Occipital lobe (tissue), 2 donors: Measurements from ENCODE around the gene TRPV6. TPM values are rescaled to one million over a fixed set of nuclear protein-coding genes. Genes with fewer than 3 reads are reported as not detected.

Experiments used
- DNase-seq: peaks from one replicate; lab custom pipeline; 2025; lab: John Stamatoyannopoulos, UW
- total RNA-seq: library from RNA; depleted of rRNA; stranded (reverse); fragments of >200 nt; gene quantifications from one replicate; pipeline ENCODE4 v1.2.3, GENCODE V29; 2014

TRPV6 gene
- total RNA-seq, result under 0.01 TPM

GRCh38 chr7:142885311-142886230, at the start of gene TRPV6:
Gene TRPV6 (minus strand): TSS chr7:142885745.
- DNase-seq, result no peak

- DNase-seq, result no peak
These were observed 48.5 kb upstream of the TRPV6 start for GRCh38 chr7:142934056-142934455.

GRCh38 chr7:142933624-142934023, 48.1 kb upstream of the TRPV6 start, which contains the start of gene TRPV5:
Gene TRPV5 (minus strand): TSS chr7:142933746. CDS start chr7:142933459, 287 bp downstream.
- DNase-seq, result no peak

GRCh38 chr7:142933092-142933475, 47.5 kb upstream of the TRPV6 start:
- DNase-seq, result no peak

- DNase-seq, result no peak
These were observed 47.0 kb upstream of the TRPV6 start for GRCh38 chr7:142932386-142933091.

- no peak for DNase-seq
These were observed 44.7 kb upstream of the TRPV6 start for GRCh38 chr7:142930126-142930730.

- no peak for DNase-seq
These were observed 42.4 kb upstream of the TRPV6 start for GRCh38 chr7:142927949-142928348.

- DNase-seq, result no peak
These were observed 41.7 kb upstream of the TRPV6 start for GRCh38 chr7:142927085-142927745.

GRCh38 chr7:142925413-142925812, 39.9 kb upstream of the TRPV6 start:
- no peak for DNase-seq

GRCh38 chr7:142923391-142923790, 37.8 kb upstream of the TRPV6 start:
- no peak for DNase-seq

GRCh38 chr7:142919656-142920055, 34.1 kb upstream of the TRPV6 start:
- no peak for DNase-seq

- DNase-seq, result no peak
These were observed 33.4 kb upstream of the TRPV6 start for GRCh38 chr7:142918901-142919300.

- DNase-seq, result no peak
These were observed 31.9 kb upstream of the TRPV6 start for GRCh38 chr7:142917447-142917846.

GRCh38 chr7:142916508-142916907, 31.0 kb upstream of the TRPV6 start:
- DNase-seq, result no peak

GRCh38 chr7:142915315-142915714, 29.8 kb upstream of the TRPV6 start:
- DNase-seq, result no peak

GRCh38 chr7:142914121-142914520, 28.6 kb upstream of the TRPV6 start:
- DNase-seq, result no peak

GRCh38 chr7:142913566-142913965, 28.0 kb upstream of the TRPV6 start:
- no peak for DNase-seq

- DNase-seq, result no peak
These were observed 27.5 kb upstream of the TRPV6 start for GRCh38 chr7:142913051-142913450.

- DNase-seq, result no peak
These were observed 24.9 kb upstream of the TRPV6 start for GRCh38 chr7:142910481-142910880.

- DNase-seq, result no peak
These were observed 24.5 kb upstream of the TRPV6 start for GRCh38 chr7:142910031-142910433.
